OCI-LY3 (cell line): Measurements from ENCODE around the gene XRCC5.

Source experiments
- H2AFZ ChIP-seq: fragments of 200-600, 300-600 bp; shearing (Covaris generic); 2 replicates; pipeline ENCODE4 v1.6.0; 2014; ENCODE audit warnings: antibody characterized with exemption, low read depth, low read length
- H3K27ac ChIP-seq: fragments of 200-600, 300-600 bp; sonication (generic); 2 replicates; pipeline ENCODE4 v1.5.1; 2014; ENCODE audit warnings: mild to moderate bottlenecking, low read length, moderate library complexity, mixed read lengths
- H3K27me3 ChIP-seq: fragments of 200-600, 300-600 bp; sonication (generic); 2 replicates; pipeline ENCODE4 v1.6.1; 2014; ENCODE audit warnings: low read depth, low read length, mixed read lengths
- H3K36me3 ChIP-seq: fragments of 200-600, 300-600 bp; sonication (generic); replicated peaks from 2 replicates; pipeline ENCODE3; 2014; ENCODE audit warnings: low read depth, low read length, mixed read lengths
- H3K4me1 ChIP-seq: fragments of 300-600, 200-600 bp; sonication (generic); 2 replicates; pipeline ENCODE4 v1.6.1; 2014; ENCODE audit warnings: low read length, mixed read lengths
- H3K4me2 ChIP-seq: fragments of 200-600, 300-600 bp; sonication (generic); 2 replicates; pipeline ENCODE4 v1.6.1; 2014; ENCODE audit warnings: low read length, mixed read lengths
- H3K4me3 ChIP-seq: fragments of 300-600, 200-600 bp; sonication (generic); 2 replicates; pipeline ENCODE4 v1.5.1; 2014; ENCODE audit warnings: antibody characterized with exemption, mild to moderate bottlenecking, low read length, moderate library complexity
- H3K79me2 ChIP-seq: fragments of 300-600, 200-600 bp; shearing (Covaris generic); 2 replicates; pipeline ENCODE4 v1.6.1; 2014; ENCODE audit warnings: mild to moderate bottlenecking, low read length, mixed read lengths
- H3K9ac ChIP-seq: fragments of 300-600, 200-600 bp; shearing (Covaris generic); 2 replicates; pipeline ENCODE4 v1.6.0; 2014; ENCODE audit warnings: mild to moderate bottlenecking, low read length, moderate library complexity
- H3K9me3 ChIP-seq: fragments of 200-600, 300-600 bp; shearing (Covaris generic); 2 replicates; pipeline ENCODE4 v1.6.1; 2014; ENCODE audit warnings: low read length, mixed read lengths; ENCODE audit not compliant: insufficient read depth
- H4K20me1 ChIP-seq: fragments of 200-600, 300-600 bp; sonication (generic); 2 replicates; pipeline ENCODE4 v1.6.1; 2016; ENCODE audit warnings: low read length, mixed read lengths; ENCODE audit not compliant: insufficient read depth
- EZH2phosphoT487 ChIP-seq: fragments of 200-600 bp; shearing (Covaris generic); IDR thresholded peaks from 2 replicates; pipeline ENCODE4 v1.6.1; 2018; ENCODE audit warnings: antibody characterized with exemption, mixed run types, low read depth
- TF ChIP-seq, protein P1 (sequence below): fragments of 200-600, 300-600 bp; sonication (generic); IDR thresholded peaks from 2 replicates; pipeline ENCODE4 v1.5.1; 2014; ENCODE audit warnings: antibody characterized with exemption, low read length, low read depth

Gene XRCC5

DNA sequence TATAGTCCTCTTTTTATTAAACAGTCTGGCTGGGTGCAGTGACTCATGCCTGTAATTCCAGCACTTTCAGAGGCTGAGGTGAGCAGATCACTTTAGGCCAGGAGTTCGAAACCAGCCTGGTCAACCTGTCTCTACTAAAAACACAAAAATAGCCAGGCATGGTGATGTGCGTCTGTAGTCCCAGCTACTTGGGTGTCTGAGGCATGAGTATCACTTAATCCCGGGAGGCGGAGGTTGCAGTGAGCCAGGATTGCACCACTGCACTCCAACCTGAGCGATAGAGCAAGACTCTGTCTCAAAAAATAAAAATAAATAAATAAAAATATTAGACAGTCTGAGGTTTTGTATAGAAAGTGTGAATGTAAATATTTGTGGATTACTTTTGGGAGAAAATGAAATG, 17.8 kb downstream of the XRCC5 start:
- peaks cover 63% of the 10 kb centered on the region for H3K36me3 ChIP-seq

GRCh38 chr2:216130346-216130971, 21.3 kb downstream of the XRCC5 start:
- no peaks in the 10 kb centered on the region for H3K4me1 ChIP-seq

More for the DNA sequence above, 17.8 kb downstream of the XRCC5 start:
- no peak overlapping the region for H3K27ac ChIP-seq
- no peak overlapping the region for H3K4me2 ChIP-seq
- no peak overlapping the region for H2AFZ ChIP-seq
- H4K20me1 ChIP-seq, result no peaks in the 10 kb centered on the region
- no peaks in the 10 kb centered on the region for H3K4me1 ChIP-seq
- no peak overlapping the region for H3K4me3 ChIP-seq
- no peaks in the 10 kb centered on the region for H3K9me3 ChIP-seq
- no peaks in the 10 kb centered on the region for H3K27me3 ChIP-seq
- H3K79me2 ChIP-seq, result peaks cover 51% of the 10 kb centered on the region
- TF ChIP-seq, protein P1, sequence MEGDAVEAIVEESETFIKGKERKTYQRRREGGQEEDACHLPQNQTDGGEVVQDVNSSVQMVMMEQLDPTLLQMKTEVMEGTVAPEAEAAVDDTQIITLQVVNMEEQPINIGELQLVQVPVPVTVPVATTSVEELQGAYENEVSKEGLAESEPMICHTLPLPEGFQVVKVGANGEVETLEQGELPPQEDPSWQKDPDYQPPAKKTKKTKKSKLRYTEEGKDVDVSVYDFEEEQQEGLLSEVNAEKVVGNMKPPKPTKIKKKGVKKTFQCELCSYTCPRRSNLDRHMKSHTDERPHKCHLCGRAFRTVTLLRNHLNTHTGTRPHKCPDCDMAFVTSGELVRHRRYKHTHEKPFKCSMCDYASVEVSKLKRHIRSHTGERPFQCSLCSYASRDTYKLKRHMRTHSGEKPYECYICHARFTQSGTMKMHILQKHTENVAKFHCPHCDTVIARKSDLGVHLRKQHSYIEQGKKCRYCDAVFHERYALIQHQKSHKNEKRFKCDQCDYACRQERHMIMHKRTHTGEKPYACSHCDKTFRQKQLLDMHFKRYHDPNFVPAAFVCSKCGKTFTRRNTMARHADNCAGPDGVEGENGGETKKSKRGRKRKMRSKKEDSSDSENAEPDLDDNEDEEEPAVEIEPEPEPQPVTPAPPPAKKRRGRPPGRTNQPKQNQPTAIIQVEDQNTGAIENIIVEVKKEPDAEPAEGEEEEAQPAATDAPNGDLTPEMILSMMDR, result no peak
- no peak for TF ChIP-seq EZH2phosphoT487
- H3K9ac ChIP-seq, result no peak overlapping the region

DNA sequence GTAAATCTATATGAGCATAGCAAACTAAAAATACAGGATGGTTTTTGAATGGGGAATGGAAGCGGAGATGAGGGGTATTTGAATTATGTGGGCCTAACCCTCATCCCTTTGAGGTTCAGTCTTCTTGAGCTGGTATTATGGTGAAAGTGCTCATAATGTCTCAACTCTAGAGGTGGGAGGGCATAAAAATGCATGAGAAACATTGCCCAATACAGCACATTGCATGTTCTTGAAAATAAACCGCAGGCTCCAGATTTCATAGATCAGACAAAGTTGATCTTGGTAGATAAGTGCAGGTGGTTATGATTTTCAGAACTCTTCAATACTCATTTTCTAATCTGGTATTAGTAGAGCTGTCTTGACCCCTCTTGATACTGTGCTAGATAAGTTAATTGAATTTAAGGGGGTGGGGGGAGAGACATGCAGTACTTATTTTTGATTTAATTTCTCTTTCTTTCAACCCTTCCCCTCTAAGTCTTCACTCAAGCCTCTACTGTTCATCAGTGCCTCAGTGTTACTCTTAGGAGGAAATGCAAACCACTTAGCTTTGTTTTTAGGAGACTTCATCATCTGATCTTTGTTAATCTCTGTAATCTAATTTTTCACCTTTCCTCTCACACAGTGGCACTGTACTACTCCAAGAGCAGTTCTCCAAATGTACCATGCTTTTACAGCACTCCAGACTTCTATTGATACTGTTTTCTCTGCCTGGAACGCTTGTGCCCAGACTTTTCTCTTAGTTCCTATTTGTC, 22.2 kb downstream of the XRCC5 start:
- peaks cover 67% of the 10 kb centered on the region for H3K36me3 ChIP-seq
- TF ChIP-seq, protein P1, result no peak
- no peak for TF ChIP-seq EZH2phosphoT487
- H3K4me1 ChIP-seq, result no peaks in the 10 kb centered on the region
- no peak overlapping the region for H3K27ac ChIP-seq
- no peak overlapping the region for H3K4me2 ChIP-seq
- no peaks in the 10 kb centered on the region for H3K27me3 ChIP-seq
- H3K4me3 ChIP-seq, result no peak overlapping the region
- H3K9me3 ChIP-seq, result no peaks in the 10 kb centered on the region
- no peak overlapping the region for H3K9ac ChIP-seq
- no peak overlapping the region for H2AFZ ChIP-seq
- H3K79me2 ChIP-seq, result peaks cover 47% of the 10 kb centered on the region
- H4K20me1 ChIP-seq, result no peaks in the 10 kb centered on the region

More at GRCh38 chr2:216130346-216130971, 21.3 kb downstream of the XRCC5 start:
- Histone ChIP-seq H3K9ac (no peak overlapping the region), H3K4me3 (no peak overlapping the region), H3K36me3 (peaks cover 73% of the 10 kb centered on the region), H3K27me3 (no peaks in the 10 kb centered on the region), H3K79me2 (peaks cover 53% of the 10 kb centered on the region), H3K9me3 (no peaks in the 10 kb centered on the region), H3K4me2 (no peak overlapping the region), H4K20me1 (no peaks in the 10 kb centered on the region), H3K27ac (no peak overlapping the region), H2AFZ (no peak overlapping the region)
- TF ChIP-seq, protein P1, result no peak
- TF ChIP-seq EZH2phosphoT487, result no peak

GRCh38 chr2:216132585-216132984, 23.4 kb downstream of the XRCC5 start:
- TF ChIP-seq EZH2phosphoT487, result no peak
- TF ChIP-seq, protein P1, result no peak
- Histone ChIP-seq H3K79me2 (peaks cover 46% of the 10 kb centered on the region), H2AFZ (no peak overlapping the region), H3K4me3 (no peak overlapping the region), H3K9me3 (no peaks in the 10 kb centered on the region), H3K4me1 (no peaks in the 10 kb centered on the region), H3K9ac (no peak overlapping the region), H3K4me2 (no peak overlapping the region), H3K27me3 (no peaks in the 10 kb centered on the region), H3K27ac (no peak overlapping the region), H4K20me1 (no peaks in the 10 kb centered on the region), H3K36me3 (peaks cover 71% of the 10 kb centered on the region)
